GM12878 (cell line): ENCODE data around the gene BRAT1. TPM values are rescaled to one million over a fixed set of nuclear protein-coding genes. Genes with fewer than 3 reads are reported as not detected.

Experiments used
- BRCA1 ChIP-seq: IDR thresholded peaks from 2 replicates; pipeline ENCODE4 v1.6.1; 2011; ENCODE audit warnings: low read depth, low read length, improper control_type of control experiment
- CBFB ChIP-seq: IDR thresholded peaks from 2 replicates; pipeline ENCODE4 v1.6.1; 2016; ENCODE audit warnings: antibody characterized with exemption, low read depth
- CHD1 ChIP-seq: IDR thresholded peaks from 2 replicates; pipeline ENCODE4 v1.6.1; 2012; ENCODE audit warnings: low read depth, low read length, improper control_type of control experiment
- EP300 ChIP-seq, 2 experiments: fragments of 150-350 bp in 1 of 2; IDR thresholded peaks; 2 replicates each; pipeline ENCODE4 v1.6.1; 2011 to 2012; ENCODE audit warnings: low read depth in 2 of 2, low read length in 2 of 2, borderline replicate concordance in 1 of 2, improper control_type of control experiment in 1 of 2, inconsistent platforms in 1 of 2; ENCODE audit not compliant: control insufficient read depth in 1 of 2
- ETV6 ChIP-seq, 2 experiments: fragments of 450-650 bp in 1 of 2; IDR thresholded peaks in 1 of 2; conservative IDR thresholded peaks in 1 of 2; 2 replicates each; pipeline ENCODE4 v1.6.1; 2014; ENCODE audit warnings: antibody characterized with exemption in 1 of 2, borderline replicate concordance in 1 of 2, low read depth in 1 of 2, mild to moderate bottlenecking in 1 of 2, moderate library complexity in 1 of 2
- FOXK2 ChIP-seq: fragments of 450-650 bp; IDR thresholded peaks from 2 replicates; pipeline ENCODE4 v1.6.1; 2017; ENCODE audit warnings: mild to moderate bottlenecking, moderate library complexity
- GABPA ChIP-seq: IDR thresholded peaks from 2 replicates; pipeline ENCODE4 v1.6.1; 2014; ENCODE audit warnings: antibody characterized with exemption, low read depth, mild to moderate bottlenecking, inconsistent platforms
- HCFC1 ChIP-seq: fragments of 150-350 bp; IDR thresholded peaks from 2 replicates; pipeline ENCODE4 v1.6.1; 2014; ENCODE audit warnings: low read length
- IRF4 ChIP-seq: IDR thresholded peaks from 2 replicates; pipeline ENCODE4 v1.6.1; 2011; ENCODE audit warnings: low read depth, low read length
- MXI1 ChIP-seq: fragments of 150-350 bp; IDR thresholded peaks from 2 replicates; pipeline ENCODE4 v1.6.1; 2011; ENCODE audit warnings: low read depth, mild to moderate bottlenecking, inconsistent platforms, low read length, improper control_type of control experiment
- NFYA ChIP-seq: IDR thresholded peaks from 2 replicates; pipeline ENCODE4 v1.6.1; 2011; ENCODE audit warnings: low read depth, mild to moderate bottlenecking, low read length, improper control_type of control experiment, borderline replicate concordance
- NRF1 ChIP-seq: conservative IDR thresholded peaks from 2 replicates; pipeline ENCODE4 v1.6.1; 2011; ENCODE audit warnings: mild to moderate bottlenecking, low read depth, low read length, improper control_type of control experiment
- TCF3 ChIP-seq: IDR thresholded peaks from 2 replicates; pipeline ENCODE4 v1.6.1; 2012; ENCODE audit warnings: low read depth, mild to moderate bottlenecking, low read length, borderline replicate concordance; ENCODE audit not compliant: insufficient read depth
- ZZZ3 ChIP-seq: IDR thresholded peaks from 2 replicates; pipeline ENCODE4 v1.6.1; 2011; ENCODE audit warnings: low read depth; ENCODE audit not compliant: control insufficient read depth, insufficient read length
- polyA plus RNA-seq, 11 experiments: library from polyadenylated mRNA; depleted of rRNA in 4 of 11; unstranded in 6 of 11; stranded (reverse) in 5 of 11; fragments of >200 nt; fragmentation: Nextera tagmentation in 4 of 11; fragmentation: Illumina TruSeq in 1 of 11; extraction: Ambion mirVana in 4 of 11; extraction: Trizol in 1 of 11; gene quantifications; 1 replicate in 1 of 11; 2 replicates in 10 of 11; pipeline versions ENCODE4 v1.2.1 to v1.2.3, GENCODE V29; 2011 to 2016; ENCODE audit warnings: inconsistent platforms in 2 of 11, missing spikeins in 2 of 11, low read depth in 1 of 11
- total RNA-seq, 4 experiments: library from RNA; depleted of rRNA in 3 of 4; stranded (reverse); fragments of >200 nt in 3 of 4; fragmentation: Illumina TruSeq in 1 of 4; extraction: Trizol in 1 of 4; gene quantifications; 2 replicates each; pipeline versions ENCODE4 v1.2.1 to v1.2.3, GENCODE V29; 2013 to 2021
- TF ChIP-seq, protein P1 (sequence below): IDR thresholded peaks from 2 replicates; pipeline ENCODE4 v1.6.1; 2011; ENCODE audit warnings: borderline replicate concordance, low read depth, mild to moderate bottlenecking, moderate library complexity, mixed read lengths, low read length; ENCODE audit not compliant: insufficient read depth; ENCODE audit errors: extremely low read length
- TF ChIP-seq, protein P2 (sequence below): fragments of 450-650 bp; IDR thresholded peaks from 2 replicates; pipeline ENCODE4 v1.6.1; 2017; ENCODE audit warnings: mild to moderate bottlenecking, low read depth, inconsistent platforms; ENCODE audit not compliant: poor library complexity, severe bottlenecking
- TF ChIP-seq, protein P3 (sequence below): fragments of 450-650 bp; formaldehyde crosslinking; IDR thresholded peaks from 2 replicates; pipeline ENCODE4 v1.4.0; 2020; ENCODE audit warnings: mild to moderate bottlenecking, moderate library complexity
- TF ChIP-seq, protein P4 (sequence below): fragments of 450-650 bp; conservative IDR thresholded peaks from 2 replicates; pipeline ENCODE4 v1.6.1; 2017; ENCODE audit warnings: mild to moderate bottlenecking, moderate library complexity

The BRAT1 gene
- total and polyA plus RNA-seq, 10 of the 15 experiments (the other 5 are each of a cell fraction or from before 2014, with no cell fraction given), result 0.13 to 53.3 (median 16.0) TPM

DNA sequence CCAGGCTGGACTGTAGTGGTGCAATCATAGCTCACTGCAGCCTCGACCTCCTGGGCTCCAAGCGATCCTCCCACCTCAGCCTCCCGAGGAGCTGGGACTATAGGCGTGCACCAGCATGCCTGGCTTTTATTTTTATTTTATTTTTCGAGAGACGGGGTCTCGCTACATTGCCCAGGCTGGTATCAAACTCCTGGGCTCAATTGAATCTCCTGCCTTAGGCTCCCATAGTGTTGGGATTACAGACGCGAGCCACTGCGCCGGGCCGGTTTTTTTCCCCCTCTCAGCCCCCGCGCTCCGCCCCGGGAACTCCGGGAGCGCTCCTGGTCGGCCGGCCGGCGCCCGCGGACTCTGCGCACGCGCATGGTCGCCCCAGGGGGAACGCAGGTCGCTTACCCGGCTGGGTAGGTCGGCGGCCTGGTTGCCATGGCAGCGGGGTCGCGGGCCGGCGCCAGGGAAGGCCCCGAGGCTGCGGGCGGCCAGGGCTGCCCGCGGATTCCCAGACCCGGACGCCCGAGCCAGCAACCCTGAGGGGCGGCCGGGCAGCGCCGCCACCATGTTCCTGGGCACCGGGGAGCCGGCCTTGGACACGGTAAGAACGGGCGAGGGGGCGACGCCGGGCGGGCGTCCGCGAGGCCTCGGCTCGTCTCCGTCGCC is 3.4 kb upstream of the BRAT1 start, which contains the start of gene IQCE (continued):
- TF ChIP-seq MXI1 (peak; percentile 92), GABPA (no peak), ZZZ3 (no peak), HCFC1 (peak; percentile 63), ETV6 (conservative IDR thresholded peaks at IDR 0.05 in 1 of 2, IDR thresholded peaks at IDR 0.05 in 1 of 2; ENCODE audit: borderline replicate concordance in 1 of 2, low read depth in 1 of 2) (no peak), EP300 (IDR thresholded peaks at IDR 0.05; ENCODE audit: borderline replicate concordance in 1 of 2, control insufficient read depth in 1 of 2, low read depth in 2 of 2, low read length in 2 of 2) (no peak; a peak in 1 of 4 replicates), NFYA (no peak), CBFB (no peak; the same call in 1 of the 2 replicates), TCF3 (no peak), CHD1 (no peak), NRF1 (peak; percentile 59), BRCA1 (no peak), FOXK2 (no peak), IRF4 (no peak)
- TF ChIP-seq, protein P1, sequence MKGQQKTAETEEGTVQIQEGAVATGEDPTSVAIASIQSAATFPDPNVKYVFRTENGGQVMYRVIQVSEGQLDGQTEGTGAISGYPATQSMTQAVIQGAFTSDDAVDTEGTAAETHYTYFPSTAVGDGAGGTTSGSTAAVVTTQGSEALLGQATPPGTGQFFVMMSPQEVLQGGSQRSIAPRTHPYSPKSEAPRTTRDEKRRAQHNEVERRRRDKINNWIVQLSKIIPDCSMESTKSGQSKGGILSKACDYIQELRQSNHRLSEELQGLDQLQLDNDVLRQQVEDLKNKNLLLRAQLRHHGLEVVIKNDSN, result no peak
- TF ChIP-seq, protein P2, sequence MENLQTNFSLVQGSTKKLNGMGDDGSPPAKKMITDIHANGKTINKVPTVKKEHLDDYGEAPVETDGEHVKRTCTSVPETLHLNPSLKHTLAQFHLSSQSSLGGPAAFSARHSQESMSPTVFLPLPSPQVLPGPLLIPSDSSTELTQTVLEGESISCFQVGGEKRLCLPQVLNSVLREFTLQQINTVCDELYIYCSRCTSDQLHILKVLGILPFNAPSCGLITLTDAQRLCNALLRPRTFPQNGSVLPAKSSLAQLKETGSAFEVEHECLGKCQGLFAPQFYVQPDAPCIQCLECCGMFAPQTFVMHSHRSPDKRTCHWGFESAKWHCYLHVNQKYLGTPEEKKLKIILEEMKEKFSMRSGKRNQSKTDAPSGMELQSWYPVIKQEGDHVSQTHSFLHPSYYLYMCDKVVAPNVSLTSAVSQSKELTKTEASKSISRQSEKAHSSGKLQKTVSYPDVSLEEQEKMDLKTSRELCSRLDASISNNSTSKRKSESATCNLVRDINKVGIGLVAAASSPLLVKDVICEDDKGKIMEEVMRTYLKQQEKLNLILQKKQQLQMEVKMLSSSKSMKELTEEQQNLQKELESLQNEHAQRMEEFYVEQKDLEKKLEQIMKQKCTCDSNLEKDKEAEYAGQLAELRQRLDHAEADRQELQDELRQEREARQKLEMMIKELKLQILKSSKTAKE, result no peak
- TF ChIP-seq, protein P3, sequence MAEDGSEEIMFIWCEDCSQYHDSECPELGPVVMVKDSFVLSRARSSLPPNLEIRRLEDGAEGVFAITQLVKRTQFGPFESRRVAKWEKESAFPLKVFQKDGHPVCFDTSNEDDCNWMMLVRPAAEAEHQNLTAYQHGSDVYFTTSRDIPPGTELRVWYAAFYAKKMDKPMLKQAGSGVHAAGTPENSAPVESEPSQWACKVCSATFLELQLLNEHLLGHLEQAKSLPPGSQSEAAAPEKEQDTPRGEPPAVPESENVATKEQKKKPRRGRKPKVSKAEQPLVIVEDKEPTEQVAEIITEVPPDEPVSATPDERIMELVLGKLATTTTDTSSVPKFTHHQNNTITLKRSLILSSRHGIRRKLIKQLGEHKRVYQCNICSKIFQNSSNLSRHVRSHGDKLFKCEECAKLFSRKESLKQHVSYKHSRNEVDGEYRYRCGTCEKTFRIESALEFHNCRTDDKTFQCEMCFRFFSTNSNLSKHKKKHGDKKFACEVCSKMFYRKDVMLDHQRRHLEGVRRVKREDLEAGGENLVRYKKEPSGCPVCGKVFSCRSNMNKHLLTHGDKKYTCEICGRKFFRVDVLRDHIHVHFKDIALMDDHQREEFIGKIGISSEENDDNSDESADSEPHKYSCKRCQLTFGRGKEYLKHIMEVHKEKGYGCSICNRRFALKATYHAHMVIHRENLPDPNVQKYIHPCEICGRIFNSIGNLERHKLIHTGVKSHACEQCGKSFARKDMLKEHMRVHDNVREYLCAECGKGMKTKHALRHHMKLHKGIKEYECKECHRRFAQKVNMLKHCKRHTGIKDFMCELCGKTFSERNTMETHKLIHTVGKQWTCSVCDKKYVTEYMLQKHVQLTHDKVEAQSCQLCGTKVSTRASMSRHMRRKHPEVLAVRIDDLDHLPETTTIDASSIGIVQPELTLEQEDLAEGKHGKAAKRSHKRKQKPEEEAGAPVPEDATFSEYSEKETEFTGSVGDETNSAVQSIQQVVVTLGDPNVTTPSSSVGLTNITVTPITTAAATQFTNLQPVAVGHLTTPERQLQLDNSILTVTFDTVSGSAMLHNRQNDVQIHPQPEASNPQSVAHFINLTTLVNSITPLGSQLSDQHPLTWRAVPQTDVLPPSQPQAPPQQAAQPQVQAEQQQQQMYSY (CRISPR knock-in tag), result no peak
- TF ChIP-seq, protein P4, sequence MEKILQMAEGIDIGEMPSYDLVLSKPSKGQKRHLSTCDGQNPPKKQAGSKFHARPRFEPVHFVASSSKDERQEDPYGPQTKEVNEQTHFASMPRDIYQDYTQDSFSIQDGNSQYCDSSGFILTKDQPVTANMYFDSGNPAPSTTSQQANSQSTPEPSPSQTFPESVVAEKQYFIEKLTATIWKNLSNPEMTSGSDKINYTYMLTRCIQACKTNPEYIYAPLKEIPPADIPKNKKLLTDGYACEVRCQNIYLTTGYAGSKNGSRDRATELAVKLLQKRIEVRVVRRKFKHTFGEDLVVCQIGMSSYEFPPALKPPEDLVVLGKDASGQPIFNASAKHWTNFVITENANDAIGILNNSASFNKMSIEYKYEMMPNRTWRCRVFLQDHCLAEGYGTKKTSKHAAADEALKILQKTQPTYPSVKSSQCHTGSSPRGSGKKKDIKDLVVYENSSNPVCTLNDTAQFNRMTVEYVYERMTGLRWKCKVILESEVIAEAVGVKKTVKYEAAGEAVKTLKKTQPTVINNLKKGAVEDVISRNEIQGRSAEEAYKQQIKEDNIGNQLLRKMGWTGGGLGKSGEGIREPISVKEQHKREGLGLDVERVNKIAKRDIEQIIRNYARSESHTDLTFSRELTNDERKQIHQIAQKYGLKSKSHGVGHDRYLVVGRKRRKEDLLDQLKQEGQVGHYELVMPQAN, result peak; percentile 99
